Bone marrow (tissue), 2 donors: Measurements from ENCODE around the gene ZRANB3.
"Not testable (repeated sequence)": the region's sequence is repeated elsewhere in the genome, so short reads cannot be mapped to it uniquely, and the experiment has no call there.

Source experiments
- DNase-seq, 2 donors: peaks; one replicate each; lab custom pipeline; 2025; lab: John Stamatoyannopoulos, UW

Gene ZRANB3

GRCh38 chr2:135327146-135327545 lies 203.9 kb downstream of the ZRANB3 start:
- no peak for DNase-seq

- DNase-seq, result no peak
These were observed 210.3 kb downstream of the ZRANB3 start for GRCh38 chr2:135320465-135321355.

- DNase-seq, result no peak
These were observed 212.2 kb downstream of the ZRANB3 start for GRCh38 chr2:135318808-135319207.

- no peak for DNase-seq
These were observed 213.6 kb downstream of the ZRANB3 start for GRCh38 chr2:135317375-135317774.

- no peak for DNase-seq
These were observed 219.1 kb downstream of the ZRANB3 start for GRCh38 chr2:135311962-135312361.

GRCh38 chr2:135311268-135311667 lies 219.8 kb downstream of the ZRANB3 start:
- no peak for DNase-seq

- no peak for DNase-seq
These were observed 226.3 kb downstream of the ZRANB3 start for GRCh38 chr2:135304694-135305093.

GRCh38 chr2:135299658-135300244 lies 231.3 kb downstream of the ZRANB3 start:
- DNase-seq, result peak in 1 of 2 donors; percentile 23

GRCh38 chr2:135299165-135299564 lies 231.9 kb downstream of the ZRANB3 start:
- no peak for DNase-seq

GRCh38 chr2:135287121-135287520 lies 243.9 kb downstream of the ZRANB3 start:
- not testable (repeated sequence) for DNase-seq

GRCh38 chr2:135285391-135285790 lies 245.6 kb downstream of the ZRANB3 start:
- no peak for DNase-seq

GRCh38 chr2:135281379-135281778 lies 249.6 kb downstream of the ZRANB3 start:
- no peak for DNase-seq

GRCh38 chr2:135279209-135279608 lies 251.8 kb downstream of the ZRANB3 start:
- DNase-seq, result no peak

- DNase-seq, result no peak
These were observed 254.5 kb downstream of the ZRANB3 start for GRCh38 chr2:135276525-135276924.

GRCh38 chr2:135271006-135271405 lies 260.0 kb downstream of the ZRANB3 start:
- DNase-seq, result no peak

GRCh38 chr2:135265960-135266490 lies 265.0 kb downstream of the ZRANB3 start:
- DNase-seq, result no peak

GRCh38 chr2:135259123-135259522 lies 271.9 kb downstream of the ZRANB3 start:
- DNase-seq, result no peak

GRCh38 chr2:135258193-135258592 lies 272.8 kb downstream of the ZRANB3 start:
- DNase-seq, result no peak

- no peak for DNase-seq
These were observed 273.5 kb downstream of the ZRANB3 start for GRCh38 chr2:135257383-135258090.

- no peak for DNase-seq
These were observed 274.3 kb downstream of the ZRANB3 start for GRCh38 chr2:135256531-135257260.

- DNase-seq, result no peak
These were observed 275.8 kb downstream of the ZRANB3 start for GRCh38 chr2:135255208-135255607.
